HEK293T (cell line): ENCODE results near the gene IGSF22.

ENCODE experiments used
- ARNT ChIP-seq: fragments of 450-650 bp; IDR thresholded peaks from 2 replicates; pipeline ENCODE4 v1.6.1; 2017; ENCODE audit warnings: mild to moderate bottlenecking
- BHLHE40 ChIP-seq: fragments of 450-650 bp; IDR thresholded peaks from 2 replicates; pipeline ENCODE4 v1.6.1; 2016; ENCODE audit warnings: mild to moderate bottlenecking, moderate library complexity, borderline replicate concordance
- CTBP1 ChIP-seq: fragments of 450-650 bp; IDR thresholded peaks from 2 replicates; pipeline ENCODE4 v1.6.1; 2016; ENCODE audit warnings: borderline replicate concordance
- FOXA1 ChIP-seq: fragments of 450-650 bp; IDR thresholded peaks from 2 replicates; pipeline ENCODE4 v1.6.1; 2016; ENCODE audit warnings: mild to moderate bottlenecking
- FOXM1 ChIP-seq: fragments of 450-650 bp; IDR thresholded peaks from 2 replicates; pipeline ENCODE4 v1.6.1; 2017; ENCODE audit warnings: mild to moderate bottlenecking, borderline replicate concordance
- HDGF ChIP-seq: fragments of 450-650 bp; IDR thresholded peaks from 2 replicates; pipeline ENCODE4 v1.6.1; 2017; ENCODE audit warnings: antibody characterized with exemption, borderline replicate concordance
- L3MBTL2 ChIP-seq: fragments of 450-650 bp; conservative IDR thresholded peaks from 2 replicates; pipeline ENCODE4 v1.6.1; 2016; ENCODE audit warnings: mild to moderate bottlenecking
- LEF1 ChIP-seq: fragments of 450-650 bp; IDR thresholded peaks from 2 replicates; pipeline ENCODE4 v1.6.1; 2017; ENCODE audit warnings: mild to moderate bottlenecking, borderline replicate concordance
- NFRKB ChIP-seq: fragments of 450-650 bp; IDR thresholded peaks from 2 replicates; pipeline ENCODE4 v1.6.1; 2016; ENCODE audit warnings: mild to moderate bottlenecking, moderate library complexity
- PKNOX1 ChIP-seq: fragments of 450-650 bp; IDR thresholded peaks from 2 replicates; pipeline ENCODE4 v1.6.1; 2016
- SP1 ChIP-seq: fragments of 450-650 bp; IDR thresholded peaks from 2 replicates; pipeline ENCODE4 v1.6.1; 2017
- SUZ12 ChIP-seq: fragments of 450-650 bp; IDR thresholded peaks from 2 replicates; pipeline ENCODE4 v1.6.1; 2016; ENCODE audit warnings: mild to moderate bottlenecking

- TF ChIP-seq LEF1 (no peak), PKNOX1 (no peak), BHLHE40 (no peak), CTBP1 (no peak), SP1 (no peak), NFRKB (no peak), FOXA1 (no peak), ARNT (no peak), FOXM1 (no peak), L3MBTL2 (no peak), SUZ12 (no peak), HDGF (no peak)
Measured at GRCh38 chr11:18684267-18684666, 41.7 kb downstream of the IGSF22 start.
